GM12878 (cell line): Measurements from ENCODE around the gene TCERG1L. TPM values are rescaled to one million over a fixed set of nuclear protein-coding genes. Genes with fewer than 3 reads are reported as not detected.

Source experiments
- ATAC-seq: fragments of 200-7000 bp; cut with Tn5 transposase; 3 replicates; pipeline ENCODE4 v1.9.1; 2020; ENCODE audit warnings: mild to moderate bottlenecking, moderate library complexity
- BruUV-seq: library from RNA; stranded (reverse); fragments of 400-500 nt; replicated peaks from 2 replicates; lab custom pipeline; 2021; lab: Mats Ljungman, UMichigan
- CTCF ChIA-PET: fragments of 300-600 bp; sonication (Branson Sonifier 250); formaldehyde crosslinking; extraction: SDS; loops from one replicate; lab custom pipeline; 2021; ENCODE audit warnings: inconsistent platforms; lab: Yijun Ruan, JAX
- POLR2A ChIA-PET: fragments of 350-600 bp; formaldehyde crosslinking; extraction: SDS; loops from one replicate; lab custom pipeline; 2021; ENCODE audit warnings: inconsistent platforms; lab: Charles Lee
- RAD21 ChIA-PET: fragments of 300-600 bp; sonication (Branson Sonifier 250); formaldehyde crosslinking; loops from one replicate; lab custom pipeline; 2023; ENCODE audit warnings: antibody characterized with exemption; ENCODE audit not compliant: unreplicated experiment; lab: Charles Lee
- SMC1A ChIA-PET: fragments of 300-600 bp; sonication (Branson Sonifier 250); formaldehyde crosslinking; loops from one replicate; lab custom pipeline; 2023; ENCODE audit not compliant: unreplicated experiment, uncharacterized antibody; lab: Charles Lee
- DNase-seq: peaks from one replicate; pipeline ENCODE4 v3.0.0-alpha.2; 2011; ENCODE audit warnings: low read depth, low spot score
- FAIRE-seq: peaks from 3 replicates; lab custom pipeline; 2011; peaks lifted over from hg19 to GRCh38; lab: Jason Lieb, UNC
- H2AFZ ChIP-seq: 2 replicates; pipeline ENCODE4 v1.6.0; 2011; ENCODE audit warnings: low read depth, low read length, control low read depth; ENCODE audit not compliant: control insufficient read depth
- H3K27ac ChIP-seq: 2 replicates; pipeline ENCODE4 v1.5.1; 2011; ENCODE audit warnings: control low read depth; ENCODE audit not compliant: control insufficient read depth, insufficient read depth
- H3K27me3 ChIP-seq, 2 experiments: replicated peaks in 1 of 2; 2 replicates each; pipeline versions ENCODE4 v1.6.0 to v1.6.1; 2011; ENCODE audit warnings: low read length in 1 of 2; ENCODE audit not compliant: control insufficient read depth in 2 of 2, insufficient read depth in 2 of 2
- H3K36me3 ChIP-seq, 2 experiments: 2 replicates each; pipeline ENCODE4 v1.5.1; 2011; ENCODE audit warnings: low read length in 1 of 2; ENCODE audit not compliant: control insufficient read depth in 2 of 2, insufficient read depth in 2 of 2
- H3K4me1 ChIP-seq: 2 replicates; pipeline ENCODE4 v1.6.1; 2011; ENCODE audit warnings: mild to moderate bottlenecking, low read length, moderate library complexity, mixed read lengths; ENCODE audit not compliant: control insufficient read depth, insufficient read depth
- H3K4me2 ChIP-seq: 2 replicates; pipeline ENCODE4 v1.6.0; 2011; ENCODE audit warnings: control low read depth; ENCODE audit not compliant: control insufficient read depth, insufficient read depth
- H3K4me3 ChIP-seq: fragments of 200-600 bp; sonication (generic); 2 replicates; pipeline ENCODE4 v1.5.1; 2016
- H3K79me2 ChIP-seq: 2 replicates; pipeline ENCODE4 v1.6.0; 2011; ENCODE audit warnings: low read length; ENCODE audit not compliant: control insufficient read depth, insufficient read depth
- H3K9ac ChIP-seq: 2 replicates; pipeline ENCODE4 v1.8.0; 2011; ENCODE audit warnings: low read length, control low read depth, mixed read lengths; ENCODE audit not compliant: control insufficient read depth, insufficient read depth
- H3K9me3 ChIP-seq: replicated peaks from 3 replicates; pipeline ENCODE4 v1.5.1; 2011; ENCODE audit warnings: mild to moderate bottlenecking, low read length; ENCODE audit not compliant: control insufficient read depth, insufficient read depth
- H4K20me1 ChIP-seq: 2 replicates; pipeline ENCODE4 v1.6.0; 2011; ENCODE audit not compliant: control insufficient read depth, insufficient read depth
- BCL11A ChIP-seq: IDR thresholded peaks from 2 replicates; pipeline ENCODE4 v1.6.1; 2011; ENCODE audit warnings: low read depth, low read length
- DPF2 ChIP-seq: fragments of 450-650 bp; IDR thresholded peaks from 2 replicates; pipeline ENCODE4 v1.6.1; 2017; ENCODE audit warnings: mild to moderate bottlenecking
- IKZF1 ChIP-seq: fragments of 450-650 bp; conservative IDR thresholded peaks from 2 replicates; pipeline ENCODE4 v1.6.1; 2017; ENCODE audit warnings: antibody characterized with exemption, mild to moderate bottlenecking
- NFIC ChIP-seq: IDR thresholded peaks from 2 replicates; pipeline ENCODE4 v1.6.1; 2012; ENCODE audit warnings: low read depth, mild to moderate bottlenecking, inconsistent platforms, low read length, moderate library complexity
- POLR2AphosphoS2 ChIP-seq: IDR thresholded peaks from 2 replicates; pipeline ENCODE4 v1.6.1; 2011; ENCODE audit warnings: low read depth, mild to moderate bottlenecking, low read length, improper control_type of control experiment, moderate library complexity
- RELA ChIP-seq: fragments of 450-650 bp; IDR thresholded peaks from 2 replicates; pipeline ENCODE4 v1.8.0; 2014; ENCODE audit warnings: borderline replicate concordance; ENCODE audit not compliant: partially characterized antibody
- SREBF1 ChIP-seq: IDR thresholded peaks from 2 replicates; pipeline ENCODE4 v1.6.1; 2012; ENCODE audit warnings: mild to moderate bottlenecking, low read length
- YBX1 ChIP-seq: fragments of 450-650 bp; IDR thresholded peaks from 2 replicates; pipeline ENCODE4 v1.6.1; 2016; ENCODE audit warnings: antibody characterized with exemption
- ZNF24 ChIP-seq: fragments of 450-650 bp; IDR thresholded peaks from 2 replicates; pipeline ENCODE4 v1.6.1; 2017; ENCODE audit warnings: antibody characterized with exemption, mild to moderate bottlenecking
- WGBS: methylation state at CpG from one replicate; pipeline ENCODE4 v1.1.6; 2016; ENCODE audit warnings: low lambda C conversion rate; ENCODE audit not compliant: insufficient replicate concordance, insufficient coverage; ENCODE audit errors: missing lambda C conversion rate; 5-methylcytosine and 5-hydroxymethylcytosine counted together
- in situ Hi-C: fragments of 300-500 bp; cut with MboI; formaldehyde crosslinking; loops from 9 replicates; pipeline ENCODE4 v1.14.3; 2018; ENCODE audit warnings: mixed read lengths
- intact Hi-C: fragments of 100-400 bp; cut with micrococcal nuclease; formaldehyde crosslinking; loops from one replicate; pipeline ENCODE4 v1.14.2; 2022; ENCODE audit not compliant: unreplicated experiment
- polyA plus RNA-seq, 11 experiments: library from polyadenylated mRNA; depleted of rRNA in 4 of 11; unstranded in 6 of 11; stranded (reverse) in 5 of 11; fragments of >200 nt; fragmentation: Nextera tagmentation in 4 of 11; fragmentation: Illumina TruSeq in 1 of 11; extraction: Ambion mirVana in 4 of 11; extraction: Trizol in 1 of 11; gene quantifications; 1 replicate in 1 of 11; 2 replicates in 10 of 11; pipeline versions ENCODE4 v1.2.1 to v1.2.3, GENCODE V29; 2011 to 2016; ENCODE audit warnings: inconsistent platforms in 2 of 11, missing spikeins in 2 of 11, low read depth in 1 of 11
- total RNA-seq, 4 experiments: library from RNA; depleted of rRNA in 3 of 4; stranded (reverse); fragments of >200 nt in 3 of 4; fragmentation: Illumina TruSeq in 1 of 4; extraction: Trizol in 1 of 4; gene quantifications; 2 replicates each; pipeline versions ENCODE4 v1.2.1 to v1.2.3, GENCODE V29; 2013 to 2021
- TF ChIP-seq, protein P1 (sequence below): IDR thresholded peaks from 2 replicates; pipeline ENCODE4 v1.6.1; 2011; ENCODE audit warnings: borderline replicate concordance, low read depth, mild to moderate bottlenecking, moderate library complexity, mixed read lengths, low read length; ENCODE audit not compliant: insufficient read depth; ENCODE audit errors: extremely low read length
- TF ChIP-seq, protein P2 (sequence below): fragments of 450-650 bp; IDR thresholded peaks from 2 replicates; pipeline ENCODE4 v1.6.1; 2018; ENCODE audit warnings: borderline replicate concordance, mild to moderate bottlenecking; ENCODE audit not compliant: partially characterized antibody
- TF ChIP-seq, protein P3 (sequence below): fragments of 450-650 bp; formaldehyde crosslinking; IDR thresholded peaks from 2 replicates; pipeline ENCODE4 v1.5.0; 2022; ENCODE audit warnings: mild to moderate bottlenecking, missing genetic modification characterization
- TF ChIP-seq, protein P4 (sequence below): IDR thresholded peaks from 2 replicates; pipeline ENCODE4 v1.6.1; 2012; ENCODE audit warnings: low read depth, low read length, improper control_type of control experiment
- TF ChIP-seq, protein P5 (sequence below): fragments of 450-650 bp; IDR thresholded peaks from 2 replicates; pipeline ENCODE4 v1.6.1; 2017; ENCODE audit warnings: low read depth, mild to moderate bottlenecking, moderate library complexity

Gene TCERG1L
- total and polyA plus RNA-seq, 10 of the 15 experiments (the other 5 are each of a cell fraction or from before 2014, with no cell fraction given): not detected

DNA sequence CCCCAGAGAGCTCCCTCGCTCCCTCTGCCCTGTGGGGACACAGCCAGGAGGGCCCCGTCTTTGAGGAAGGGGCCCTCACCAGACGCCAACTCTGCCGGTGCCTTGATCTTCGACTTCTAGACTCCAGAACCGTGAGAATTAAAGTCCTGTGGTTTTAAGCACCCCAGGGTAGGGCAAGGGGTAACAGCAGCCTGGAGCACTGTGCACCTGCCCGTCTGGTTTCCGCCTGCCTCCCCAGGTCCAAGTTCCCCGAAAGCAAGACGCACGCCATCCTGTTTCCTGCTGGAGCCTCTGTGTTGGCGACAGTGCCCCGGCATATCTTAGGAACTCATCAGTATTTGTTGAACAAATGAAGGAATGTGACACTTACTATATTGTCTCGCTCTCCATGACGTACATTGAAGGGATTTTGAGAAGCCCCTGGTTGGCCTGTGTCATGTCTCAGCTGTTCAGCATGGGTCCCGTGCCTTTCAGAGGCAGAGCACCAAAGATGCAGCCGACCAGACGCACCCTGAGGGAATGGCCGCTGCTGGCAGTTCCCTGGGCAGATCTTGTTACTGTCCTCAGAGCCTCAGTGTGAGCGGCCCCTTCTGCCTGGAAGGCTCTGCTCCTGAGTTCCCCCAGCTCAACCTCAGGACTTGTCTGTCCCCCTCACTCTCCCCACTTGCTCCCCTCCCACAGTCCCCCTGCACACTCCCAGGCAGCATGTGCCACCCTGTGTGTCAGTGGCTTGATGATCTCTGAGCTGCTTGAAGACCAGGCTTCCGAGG, 226.2 kb downstream of the TCERG1L start:
- Histone ChIP-seq H3K79me2 (no peaks in the 10 kb centered on the region), H2AFZ (no peak overlapping the region), H3K9ac (no peak overlapping the region), H3K9me3 (no peaks in the 10 kb centered on the region; the same call in 2 of the 3 replicates), H3K4me3 (no peak overlapping the region), H3K27ac (no peak overlapping the region), H3K27me3 (no peaks in the 10 kb centered on the region), H3K4me2 (no peak overlapping the region), H4K20me1 (no peaks in the 10 kb centered on the region), H3K36me3 (no peaks in the 10 kb centered on the region), H3K4me1 (no peaks in the 10 kb centered on the region)
- in situ Hi-C loops (no loop called here), intact Hi-C loops (no loop called here)
- ATAC-seq (no peak), DNase-seq (no peak), FAIRE-seq (no peak)
- RAD21 ChIA-PET: no interaction called here
- SMC1A ChIA-PET: no interaction called here
- CTCF ChIA-PET: interaction anchor here (0.6 kb wide), 1 partner anchor 165 kb away, joined by 3 read pairs; no protein-coding TSS in a partner anchor
- no TSS peak for BruUV-seq
- 41% methylated on average over 20 of the region's 21 CpGs for WGBS
- POLR2A ChIA-PET: no interaction called here
- no peak for TF ChIP-seq POLR2AphosphoS2
- TF ChIP-seq, protein P1, sequence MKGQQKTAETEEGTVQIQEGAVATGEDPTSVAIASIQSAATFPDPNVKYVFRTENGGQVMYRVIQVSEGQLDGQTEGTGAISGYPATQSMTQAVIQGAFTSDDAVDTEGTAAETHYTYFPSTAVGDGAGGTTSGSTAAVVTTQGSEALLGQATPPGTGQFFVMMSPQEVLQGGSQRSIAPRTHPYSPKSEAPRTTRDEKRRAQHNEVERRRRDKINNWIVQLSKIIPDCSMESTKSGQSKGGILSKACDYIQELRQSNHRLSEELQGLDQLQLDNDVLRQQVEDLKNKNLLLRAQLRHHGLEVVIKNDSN: no peak
- no peak for TF ChIP-seq BCL11A
- TF ChIP-seq DPF2: no peak
- TF ChIP-seq, protein P2, sequence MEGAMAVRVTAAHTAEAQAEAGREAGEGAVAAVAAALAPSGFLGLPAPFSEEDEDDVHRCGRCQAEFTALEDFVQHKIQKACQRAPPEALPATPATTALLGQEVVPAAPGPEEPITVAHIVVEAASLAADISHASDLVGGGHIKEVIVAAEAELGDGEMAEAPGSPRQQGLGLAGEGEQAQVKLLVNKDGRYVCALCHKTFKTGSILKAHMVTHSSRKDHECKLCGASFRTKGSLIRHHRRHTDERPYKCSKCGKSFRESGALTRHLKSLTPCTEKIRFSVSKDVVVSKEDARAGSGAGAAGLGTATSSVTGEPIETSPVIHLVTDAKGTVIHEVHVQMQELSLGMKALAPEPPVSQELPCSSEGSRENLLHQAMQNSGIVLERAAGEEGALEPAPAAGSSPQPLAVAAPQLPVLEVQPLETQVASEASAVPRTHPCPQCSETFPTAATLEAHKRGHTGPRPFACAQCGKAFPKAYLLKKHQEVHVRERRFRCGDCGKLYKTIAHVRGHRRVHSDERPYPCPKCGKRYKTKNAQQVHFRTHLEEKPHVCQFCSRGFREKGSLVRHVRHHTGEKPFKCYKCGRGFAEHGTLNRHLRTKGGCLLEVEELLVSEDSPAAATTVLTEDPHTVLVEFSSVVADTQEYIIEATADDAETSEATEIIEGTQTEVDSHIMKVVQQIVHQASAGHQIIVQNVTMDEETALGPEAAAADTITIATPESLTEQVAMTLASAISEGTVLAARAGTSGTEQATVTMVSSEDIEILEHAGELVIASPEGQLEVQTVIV: no peak
- no peak for TF ChIP-seq YBX1
- no peak for TF ChIP-seq RELA
- TF ChIP-seq, protein P3, sequence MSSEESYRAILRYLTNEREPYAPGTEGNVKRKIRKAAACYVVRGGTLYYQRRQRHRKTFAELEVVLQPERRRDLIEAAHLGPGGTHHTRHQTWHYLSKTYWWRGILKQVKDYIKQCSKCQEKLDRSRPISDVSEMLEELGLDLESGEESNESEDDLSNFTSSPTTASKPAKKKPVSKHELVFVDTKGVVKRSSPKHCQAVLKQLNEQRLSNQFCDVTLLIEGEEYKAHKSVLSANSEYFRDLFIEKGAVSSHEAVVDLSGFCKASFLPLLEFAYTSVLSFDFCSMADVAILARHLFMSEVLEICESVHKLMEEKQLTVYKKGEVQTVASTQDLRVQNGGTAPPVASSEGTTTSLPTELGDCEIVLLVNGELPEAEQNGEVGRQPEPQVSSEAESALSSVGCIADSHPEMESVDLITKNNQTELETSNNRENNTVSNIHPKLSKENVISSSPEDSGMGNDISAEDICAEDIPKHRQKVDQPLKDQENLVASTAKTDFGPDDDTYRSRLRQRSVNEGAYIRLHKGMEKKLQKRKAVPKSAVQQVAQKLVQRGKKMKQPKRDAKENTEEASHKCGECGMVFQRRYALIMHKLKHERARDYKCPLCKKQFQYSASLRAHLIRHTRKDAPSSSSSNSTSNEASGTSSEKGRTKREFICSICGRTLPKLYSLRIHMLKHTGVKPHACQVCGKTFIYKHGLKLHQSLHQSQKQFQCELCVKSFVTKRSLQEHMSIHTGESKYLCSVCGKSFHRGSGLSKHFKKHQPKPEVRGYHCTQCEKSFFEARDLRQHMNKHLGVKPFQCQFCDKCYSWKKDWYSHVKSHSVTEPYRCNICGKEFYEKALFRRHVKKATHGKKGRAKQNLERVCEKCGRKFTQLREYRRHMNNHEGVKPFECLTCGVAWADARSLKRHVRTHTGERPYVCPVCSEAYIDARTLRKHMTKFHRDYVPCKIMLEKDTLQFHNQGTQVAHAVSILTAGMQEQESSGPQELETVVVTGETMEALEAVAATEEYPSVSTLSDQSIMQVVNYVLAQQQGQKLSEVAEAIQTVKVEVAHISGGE (CRISPR knock-in tag): no peak
- no peak for TF ChIP-seq ZNF24
- no peak for TF ChIP-seq NFIC
- TF ChIP-seq SREBF1: no peak
- TF ChIP-seq, protein P4, sequence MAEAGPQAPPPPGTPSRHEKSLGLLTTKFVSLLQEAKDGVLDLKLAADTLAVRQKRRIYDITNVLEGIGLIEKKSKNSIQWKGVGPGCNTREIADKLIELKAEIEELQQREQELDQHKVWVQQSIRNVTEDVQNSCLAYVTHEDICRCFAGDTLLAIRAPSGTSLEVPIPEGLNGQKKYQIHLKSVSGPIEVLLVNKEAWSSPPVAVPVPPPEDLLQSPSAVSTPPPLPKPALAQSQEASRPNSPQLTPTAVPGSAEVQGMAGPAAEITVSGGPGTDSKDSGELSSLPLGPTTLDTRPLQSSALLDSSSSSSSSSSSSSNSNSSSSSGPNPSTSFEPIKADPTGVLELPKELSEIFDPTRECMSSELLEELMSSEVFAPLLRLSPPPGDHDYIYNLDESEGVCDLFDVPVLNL: no peak
- no peak for TF ChIP-seq IKZF1
- TF ChIP-seq, protein P5, sequence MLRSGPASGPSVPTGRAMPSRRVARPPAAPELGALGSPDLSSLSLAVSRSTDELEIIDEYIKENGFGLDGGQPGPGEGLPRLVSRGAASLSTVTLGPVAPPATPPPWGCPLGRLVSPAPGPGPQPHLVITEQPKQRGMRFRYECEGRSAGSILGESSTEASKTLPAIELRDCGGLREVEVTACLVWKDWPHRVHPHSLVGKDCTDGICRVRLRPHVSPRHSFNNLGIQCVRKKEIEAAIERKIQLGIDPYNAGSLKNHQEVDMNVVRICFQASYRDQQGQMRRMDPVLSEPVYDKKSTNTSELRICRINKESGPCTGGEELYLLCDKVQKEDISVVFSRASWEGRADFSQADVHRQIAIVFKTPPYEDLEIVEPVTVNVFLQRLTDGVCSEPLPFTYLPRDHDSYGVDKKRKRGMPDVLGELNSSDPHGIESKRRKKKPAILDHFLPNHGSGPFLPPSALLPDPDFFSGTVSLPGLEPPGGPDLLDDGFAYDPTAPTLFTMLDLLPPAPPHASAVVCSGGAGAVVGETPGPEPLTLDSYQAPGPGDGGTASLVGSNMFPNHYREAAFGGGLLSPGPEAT: no peak
